Measurements from ENCODE around the gene MBD3L1.

Gene MBD3L1

DNA sequence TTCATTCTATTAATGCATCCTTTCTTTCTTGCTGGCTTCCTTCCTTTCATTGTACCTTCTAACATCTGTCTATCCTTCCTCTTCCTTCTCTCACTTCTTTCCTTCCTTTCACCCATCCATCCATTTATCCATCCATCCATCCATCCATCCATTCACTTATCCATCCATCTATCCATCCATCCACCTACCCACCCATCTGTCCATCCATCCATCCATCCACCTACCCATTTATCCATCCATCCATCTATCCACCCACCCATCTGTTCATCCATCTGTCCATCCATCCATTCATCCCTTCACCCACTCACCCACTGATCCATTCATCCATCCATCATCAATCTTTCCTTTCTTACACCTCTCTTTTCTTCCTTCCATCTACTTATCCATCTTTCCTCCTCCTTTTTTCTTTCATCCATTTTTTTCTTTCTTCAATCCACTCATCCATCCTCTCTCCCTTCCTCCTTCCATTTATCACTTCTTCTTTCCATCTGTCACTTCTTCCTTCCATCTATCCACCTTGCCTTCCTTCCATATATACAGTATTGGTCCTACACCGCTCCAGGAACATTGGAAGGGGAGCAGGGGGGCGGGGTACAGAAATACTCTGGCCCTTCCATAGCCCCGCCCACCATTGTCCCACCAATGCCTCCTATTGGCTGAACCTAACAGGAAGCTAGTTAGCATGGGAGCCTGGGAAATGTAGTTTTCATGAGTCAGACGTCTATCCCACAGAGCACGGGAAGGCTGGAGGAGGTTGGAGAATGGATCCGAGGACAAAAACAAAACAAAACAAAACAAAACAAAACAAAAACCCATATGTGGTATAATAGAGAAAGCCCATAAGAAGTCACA, 45.9 kb downstream of the MBD3L1 start:
- no peak for DNase-seq (ENCODE audit: low read depth)
- H3K4me3 ChIP-seq (ENCODE audit: low read depth, low read length), result no peak overlapping the region

DNA sequence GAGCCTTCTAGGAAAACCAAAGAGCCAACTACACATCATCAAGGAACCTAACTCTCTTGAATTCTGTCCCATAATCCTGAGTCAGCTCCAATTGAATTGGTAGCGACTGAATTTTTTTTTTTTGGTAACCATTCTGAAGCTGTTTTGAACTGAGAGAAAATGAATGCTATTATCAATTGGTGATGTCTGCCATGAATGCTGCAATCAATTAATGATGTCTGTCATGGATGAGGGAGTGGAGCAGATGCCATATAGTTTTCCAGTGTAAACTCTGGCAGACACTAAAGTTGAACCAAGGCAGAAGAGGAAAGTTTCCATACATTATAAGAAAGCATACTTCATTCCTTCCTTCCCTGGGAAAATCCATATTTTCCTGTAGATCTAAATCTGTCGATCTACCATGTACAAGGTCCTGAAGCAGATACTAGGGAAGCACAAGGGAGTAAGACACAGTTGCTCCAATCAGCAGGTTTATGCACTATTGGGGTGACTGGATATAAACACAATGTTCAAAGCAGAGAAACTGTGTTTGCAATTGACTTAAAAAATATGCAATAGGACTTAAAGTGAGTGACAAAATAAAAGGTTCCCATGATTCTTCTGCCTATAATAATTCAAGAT, 48.8 kb downstream of the MBD3L1 start:
- no peak overlapping the region for H3K4me3 ChIP-seq (ENCODE audit: low read depth, low read length)
- no peak for DNase-seq (ENCODE audit: low read depth)

DNA sequence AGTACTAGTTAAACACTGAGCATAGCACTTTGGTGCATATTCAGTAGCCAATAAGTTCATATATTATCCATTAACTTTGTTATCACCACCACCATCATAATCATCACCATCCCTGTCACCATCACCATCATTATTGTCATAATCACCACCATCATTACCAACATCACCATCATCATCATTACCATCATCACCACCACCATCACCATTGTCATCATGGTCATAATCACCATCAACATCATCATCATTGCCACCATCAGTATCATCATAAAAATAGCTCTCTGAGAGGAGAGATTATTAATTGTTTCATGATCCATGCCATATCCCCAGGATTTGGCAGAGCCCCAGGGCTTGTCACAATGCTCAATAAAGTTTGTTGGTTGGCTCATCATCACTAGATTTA, 49.3 kb downstream of the MBD3L1 start:
- DNase-seq (ENCODE audit: low read depth), result no peak
- H3K4me3 ChIP-seq (ENCODE audit: low read depth, low read length), result no peak overlapping the region

DNA sequence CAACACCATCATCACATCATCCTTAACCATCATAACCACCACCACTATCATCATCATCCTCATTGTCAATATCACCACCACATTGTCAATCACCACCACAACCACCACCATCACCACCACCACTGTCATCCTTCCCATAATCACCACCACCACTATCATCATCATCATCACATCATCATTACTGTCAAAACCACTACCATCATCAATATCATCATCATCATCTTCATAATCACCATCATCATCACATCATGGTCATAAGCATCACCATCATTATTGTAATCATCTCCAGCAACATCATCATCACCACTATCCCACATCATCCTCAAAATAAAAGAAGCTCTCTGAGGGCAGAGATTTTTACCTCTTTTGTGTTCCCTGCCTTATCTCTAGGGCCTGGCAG, 52.2 kb downstream of the MBD3L1 start:
- DNase-seq (ENCODE audit: low read depth), result no peak

DNA sequence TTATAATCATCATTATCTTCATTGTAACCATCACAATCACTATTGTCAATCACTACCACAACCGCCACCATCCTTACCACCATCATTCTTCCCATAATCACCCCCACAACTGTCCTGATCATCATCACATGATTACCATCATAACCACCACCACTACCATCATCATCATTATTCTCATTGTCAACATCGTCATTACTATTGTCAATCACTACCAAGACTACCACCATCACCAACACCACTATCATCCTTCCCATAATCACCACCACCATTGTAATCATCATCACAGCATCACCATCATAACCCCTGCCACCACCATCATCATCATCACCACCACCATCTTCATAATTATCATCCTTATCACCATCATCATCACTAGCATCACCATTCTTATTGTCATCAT, 55.2 kb downstream of the MBD3L1 start:
- no peak overlapping the region for H3K4me3 ChIP-seq (ENCODE audit: low read depth, low read length)
- DNase-seq (ENCODE audit: low read depth), result no peak

More for the DNA sequence above, 52.2 kb downstream of the MBD3L1 start:
- H3K4me3 ChIP-seq (ENCODE audit: low read depth, low read length), result no peak overlapping the region

DNA sequence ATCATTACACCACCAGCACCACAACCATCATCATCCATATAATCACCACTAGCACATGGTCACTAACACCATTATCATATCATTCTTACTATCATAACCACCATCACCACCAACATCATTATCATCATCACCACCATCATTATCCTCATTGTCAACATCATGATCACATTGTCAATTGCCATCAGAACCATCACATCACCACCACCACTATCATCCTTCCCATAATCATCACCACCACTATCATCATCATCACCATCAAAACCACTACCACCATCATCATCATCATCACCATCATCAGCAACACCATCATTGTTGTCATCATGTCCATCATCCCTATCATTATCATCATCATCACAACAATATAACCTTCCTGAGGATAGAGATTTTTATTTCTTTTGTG, 58.1 kb downstream of the MBD3L1 start:
- H3K4me3 ChIP-seq (ENCODE audit: low read depth, low read length), result no peak overlapping the region
- DNase-seq (ENCODE audit: low read depth), result no peak

Measured in skeletal muscle cell (primary cell).